ENCODE measurements around the gene SIVA1.

SIVA1 gene, protein sequence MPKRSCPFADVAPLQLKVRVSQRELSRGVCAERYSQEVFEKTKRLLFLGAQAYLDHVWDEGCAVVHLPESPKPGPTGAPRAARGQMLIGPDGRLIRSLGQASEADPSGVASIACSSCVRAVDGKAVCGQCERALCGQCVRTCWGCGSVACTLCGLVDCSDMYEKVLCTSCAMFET

GRCh38 chr14:104752735-104753527 lies at the start of gene SIVA1:
SIVA1 (plus strand) TSS chr14:104753147; CDS start chr14:104753202, 55 bp downstream.
- DNase-seq, result peak; percentile 100
- TF ChIP-seq GATA1 (IDR thresholded peaks at IDR 0.05; ENCODE audit: low read depth, low read length) (no peak), POLR2A (IDR thresholded peaks at IDR 0.05; ENCODE audit: low read length) (peak; percentile 75)

GRCh38 chr14:104703269-104703668 lies 49.7 kb upstream of the SIVA1 start:
- DNase-seq, result no peak
- no peak for TF ChIP-seq GATA1 (IDR thresholded peaks at IDR 0.05; ENCODE audit: low read depth, low read length)

- TF ChIP-seq POLR2A (IDR thresholded peaks at IDR 0.05; ENCODE audit: low read length) (no peak), GATA1 (IDR thresholded peaks at IDR 0.05; ENCODE audit: low read depth, low read length) (no peak)
- DNase-seq, result no peak
These were observed 48.7 kb upstream of the SIVA1 start for GRCh38 chr14:104704252-104704651.

GRCh38 chr14:104705340-104706047 lies 47.5 kb upstream of the SIVA1 start:
- no peak for DNase-seq

DNA sequence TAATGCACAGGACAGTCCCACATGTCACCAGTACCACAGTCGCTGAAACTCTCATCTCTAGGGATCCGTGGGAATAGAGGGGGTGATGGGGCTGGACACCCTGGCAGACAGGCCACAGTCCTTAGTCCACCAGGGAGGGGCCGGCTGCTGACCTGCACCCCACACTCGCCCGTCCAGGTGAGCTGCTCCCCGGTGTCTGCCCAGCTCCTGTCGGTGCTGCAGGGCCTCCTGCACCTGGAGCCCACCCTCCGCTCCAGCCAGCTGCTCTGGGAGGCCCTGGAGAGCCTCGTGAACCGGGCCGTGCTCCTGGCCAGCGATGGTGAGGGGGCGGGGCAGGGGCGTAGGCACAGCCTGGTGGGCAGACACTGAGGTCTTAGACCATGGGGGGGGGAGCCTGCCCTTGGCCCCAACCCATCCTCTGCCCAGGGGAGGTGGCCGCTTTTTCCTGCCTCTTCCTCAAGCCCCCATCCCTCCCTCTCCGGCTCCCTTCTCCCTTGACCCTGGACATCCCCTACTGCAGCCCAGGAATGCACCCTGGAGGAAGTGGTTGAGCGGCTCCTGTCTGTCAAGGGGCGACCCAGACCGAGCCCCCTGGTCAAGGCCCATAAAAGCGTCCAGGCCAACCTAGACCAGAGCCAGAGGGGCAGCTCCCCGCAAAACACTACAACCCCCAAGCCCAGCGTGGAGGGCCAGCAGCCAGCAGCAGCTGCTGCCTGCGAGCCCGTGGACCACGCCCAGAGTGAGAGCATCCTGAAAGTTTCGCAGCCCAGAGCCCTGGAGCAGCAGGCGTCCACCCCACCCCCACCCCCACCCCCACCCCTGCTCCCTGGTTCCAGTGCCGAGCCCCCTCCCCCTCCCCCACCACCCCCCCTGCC lies 46.0 kb upstream of the SIVA1 start:
- TF ChIP-seq GATA1 (IDR thresholded peaks at IDR 0.05; ENCODE audit: low read depth, low read length), result no peak
- TF ChIP-seq POLR2A (IDR thresholded peaks at IDR 0.05; ENCODE audit: low read length), result no peak

More at GRCh38 chr14:104705340-104706047, 47.5 kb upstream of the SIVA1 start:
- no peak for TF ChIP-seq POLR2A (IDR thresholded peaks at IDR 0.05; ENCODE audit: low read length)
- TF ChIP-seq GATA1 (IDR thresholded peaks at IDR 0.05; ENCODE audit: low read depth, low read length), result no peak

GRCh38 chr14:104707608-104708595 lies 45.0 kb upstream of the SIVA1 start:
- TF ChIP-seq GATA1 (IDR thresholded peaks at IDR 0.05; ENCODE audit: low read depth, low read length) (no peak), POLR2A (IDR thresholded peaks at IDR 0.05; ENCODE audit: low read length) (no peak)
- DNase-seq, result no peak

More for the DNA sequence above, 46.0 kb upstream of the SIVA1 start:
- DNase-seq, result no peak

DNA sequence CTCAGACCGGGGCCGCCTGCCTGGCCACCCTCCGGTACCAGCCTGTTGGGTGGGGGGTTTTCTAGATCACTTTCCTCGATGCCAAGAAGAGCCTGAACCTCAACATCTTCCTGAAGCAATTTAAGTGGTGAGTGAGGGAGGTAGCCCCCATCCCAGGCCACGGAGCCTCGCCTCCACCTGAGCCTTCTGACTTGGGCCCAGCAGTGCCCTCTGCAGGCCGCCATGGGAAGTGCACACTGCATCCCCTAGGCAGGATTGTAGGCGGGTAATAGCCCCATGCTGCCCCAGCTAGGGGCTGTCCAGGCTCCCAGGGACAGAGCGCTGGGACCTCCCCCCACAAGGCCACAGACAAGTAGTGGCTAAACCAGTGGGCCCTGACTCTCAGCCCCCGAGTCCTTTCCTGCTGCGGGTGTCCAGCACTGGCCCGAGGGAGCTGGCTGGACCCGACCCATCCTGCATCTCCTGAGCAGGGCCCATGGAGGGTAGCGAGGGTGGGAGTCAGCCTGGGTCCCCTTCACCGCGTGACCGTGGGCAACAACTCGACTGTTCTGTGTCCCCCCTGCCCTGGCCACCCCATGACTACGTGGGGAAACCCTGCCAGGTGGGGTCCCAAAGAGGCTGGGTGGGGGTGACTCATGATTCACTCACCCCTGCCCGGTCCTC lies 44.2 kb upstream of the SIVA1 start:
- DNase-seq, result peak; percentile 52 to 81

GRCh38 chr14:104709387-104710039 lies 43.4 kb upstream of the SIVA1 start:
- TF ChIP-seq POLR2A (IDR thresholded peaks at IDR 0.05; ENCODE audit: low read length) (no peak), GATA1 (IDR thresholded peaks at IDR 0.05; ENCODE audit: low read depth, low read length) (no peak)
- DNase-seq, result no peak

More for the DNA sequence above, 44.2 kb upstream of the SIVA1 start:
- TF ChIP-seq POLR2A (IDR thresholded peaks at IDR 0.05; ENCODE audit: low read length) (no peak), GATA1 (IDR thresholded peaks at IDR 0.05; ENCODE audit: low read depth, low read length) (no peak)

GRCh38 chr14:104710071-104710735 lies 42.7 kb upstream of the SIVA1 start:
- DNase-seq, result no peak
- TF ChIP-seq GATA1 (IDR thresholded peaks at IDR 0.05; ENCODE audit: low read depth, low read length), result no peak
- TF ChIP-seq POLR2A (IDR thresholded peaks at IDR 0.05; ENCODE audit: low read length), result no peak

DNA sequence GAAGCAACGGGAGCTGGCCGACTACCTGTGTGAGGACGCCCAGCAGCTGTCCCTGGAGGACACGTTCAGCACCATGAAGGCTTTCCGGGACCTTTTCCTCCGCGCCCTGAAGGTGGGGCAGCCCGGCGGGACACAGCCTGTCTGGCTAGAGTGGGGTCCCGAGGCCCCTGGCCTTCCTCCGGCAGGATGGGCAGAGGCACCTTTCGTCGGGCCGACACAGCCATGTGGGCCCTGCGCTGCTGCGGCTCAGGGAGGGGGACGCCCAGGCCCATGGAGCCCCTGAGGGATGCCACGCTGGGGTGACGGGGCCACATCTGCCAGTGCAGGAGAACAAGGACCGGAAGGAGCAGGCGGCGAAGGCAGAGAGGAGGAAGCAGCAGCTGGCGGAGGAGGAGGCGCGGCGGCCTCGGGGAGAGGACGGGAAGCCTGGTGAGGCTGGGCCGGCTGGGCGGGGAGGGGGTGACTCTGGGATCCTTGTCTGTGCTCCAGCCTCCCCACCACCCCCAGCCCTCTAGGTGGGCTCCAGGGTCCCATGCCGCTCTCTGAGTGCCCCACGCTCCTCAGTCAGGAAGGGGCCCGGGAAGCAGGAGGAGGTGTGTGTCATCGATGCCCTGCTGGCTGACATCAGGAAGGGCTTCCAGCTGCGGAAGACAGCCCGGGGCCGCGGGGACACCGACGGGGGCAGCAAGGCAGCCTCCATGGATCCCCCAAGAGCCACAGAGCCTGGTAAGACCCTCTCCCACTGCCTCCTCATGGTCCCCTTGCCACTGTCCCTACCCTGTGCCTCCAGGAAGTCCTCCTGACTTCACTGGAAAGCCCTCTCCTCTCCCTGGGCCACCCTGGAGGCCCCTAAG lies 39.8 kb upstream of the SIVA1 start:
- TF ChIP-seq POLR2A (IDR thresholded peaks at IDR 0.05; ENCODE audit: low read length) (no peak), GATA1 (IDR thresholded peaks at IDR 0.05; ENCODE audit: low read depth, low read length) (no peak)
- DNase-seq, result no peak

Measured in erythroblast (primary cell).